HTERT RPE-1 (cell line): Measurements from ENCODE around the gene PIK3CG.
"Not testable (repeated sequence)": the region's sequence is repeated elsewhere in the genome, so short reads cannot be mapped to it uniquely, and the experiment has no call there.

Experiments used
- in situ Hi-C: fragments of 300-500 bp; cut with MboI; formaldehyde crosslinking; loops from 4 replicates; pipeline ENCODE4 v1.14.3; 2020; ENCODE audit warnings: low sequenced_read_pairs

PIK3CG gene

GRCh38 chr7:106936236-106936635 is 71.2 kb downstream of the PIK3CG start:
- in situ Hi-C loops: no loop called here

GRCh38 chr7:106938122-106938521 is 73.0 kb downstream of the PIK3CG start:
- in situ Hi-C loops: not testable (repeated sequence)

GRCh38 chr7:106938803-106939202 is 73.7 kb downstream of the PIK3CG start:
- in situ Hi-C loops: no loop called here

- in situ Hi-C loops: no loop called here
Observed at GRCh38 chr7:106944035-106944665, 79.1 kb downstream of the PIK3CG start.

- in situ Hi-C loops: no loop called here
Observed at GRCh38 chr7:106947244-106947728, 82.2 kb downstream of the PIK3CG start.

- in situ Hi-C loops: no loop called here
Observed at GRCh38 chr7:106952001-106952657, 87.0 kb downstream of the PIK3CG start.

GRCh38 chr7:106952658-106953231 is 87.7 kb downstream of the PIK3CG start:
- in situ Hi-C loops: no loop called here

- in situ Hi-C loops: no loop called here
Observed at GRCh38 chr7:106954840-106955239, 89.8 kb downstream of the PIK3CG start.

- in situ Hi-C loops: not testable (repeated sequence)
Observed at GRCh38 chr7:106955857-106956256, 90.8 kb downstream of the PIK3CG start.
